MM.1S (cell line): ENCODE results near the gene SNTA1.
"Not testable (repeated sequence)": the region's sequence is repeated elsewhere in the genome, so short reads cannot be mapped to it uniquely, and the experiment has no call there.

Experiments used
- DNase-seq: peaks from one replicate; pipeline ENCODE4 v3.0.0-alpha.2; 2015
- H2AFZ ChIP-seq: fragments of 300-600 bp; sonication (generic); 2 replicates; pipeline ENCODE4 v1.6.0; 2016; ENCODE audit warnings: antibody characterized with exemption, low read length
- H3F3A ChIP-seq: fragments of 300-600 bp; sonication (generic); 2 replicates; pipeline ENCODE4 v1.6.1; 2016; ENCODE audit warnings: mild to moderate bottlenecking, antibody characterized with exemption, low read length, moderate library complexity, mixed read lengths; ENCODE audit not compliant: insufficient read depth
- H3K27ac ChIP-seq: fragments of 300-600 bp; sonication (generic); 2 replicates; pipeline ENCODE4 v1.5.1; 2016; ENCODE audit warnings: mild to moderate bottlenecking, low read length
- H3K27me3 ChIP-seq: fragments of 300-600 bp; sonication (generic); replicated peaks from 2 replicates; pipeline ENCODE4 v1.6.0; 2016; ENCODE audit warnings: low read length; ENCODE audit not compliant: insufficient read depth
- H3K36me3 ChIP-seq: fragments of 300-600 bp; sonication (generic); replicated peaks from 2 replicates; pipeline ENCODE4 v1.6.1; 2016; ENCODE audit warnings: mild to moderate bottlenecking, low read length, mixed read lengths; ENCODE audit not compliant: insufficient read depth
- H3K4me1 ChIP-seq: fragments of 300-600 bp; sonication (generic); 2 replicates; pipeline ENCODE4 v1.6.1; 2016; ENCODE audit warnings: low read length, mixed read lengths
- H3K4me2 ChIP-seq: fragments of 300-600 bp; sonication (generic); 2 replicates; pipeline ENCODE4 v1.6.0; 2016; ENCODE audit warnings: low read depth, low read length
- H3K4me3 ChIP-seq: fragments of 300-600 bp; sonication (generic); 2 replicates; pipeline ENCODE4 v1.5.1; 2016; ENCODE audit warnings: low read length, mixed read lengths
- H3K79me2 ChIP-seq: fragments of 300-600 bp; sonication (generic); 2 replicates; pipeline ENCODE4 v1.6.1; 2016; ENCODE audit warnings: mixed run types, low read length, mixed read lengths
- H3K9ac ChIP-seq: fragments of 300-600 bp; sonication (generic); 2 replicates; pipeline ENCODE4 v1.6.1; 2016; ENCODE audit warnings: low read length, mixed read lengths
- H3K9me2 ChIP-seq: fragments of 300-600 bp; sonication (generic); replicated peaks from 2 replicates; pipeline ENCODE4 v1.6.1; 2016; ENCODE audit warnings: mild to moderate bottlenecking, low read length, mixed read lengths; ENCODE audit not compliant: insufficient read depth
- H3K9me3 ChIP-seq: fragments of 300-600 bp; sonication (generic); replicated peaks from 2 replicates; pipeline ENCODE4 v1.6.1; 2016; ENCODE audit warnings: mild to moderate bottlenecking, low read length, mixed read lengths; ENCODE audit not compliant: insufficient read depth
- H4K20me1 ChIP-seq: fragments of 300-600 bp; sonication (generic); 2 replicates; pipeline ENCODE4 v1.6.1; 2016; ENCODE audit warnings: mild to moderate bottlenecking, low read length, moderate library complexity, mixed read lengths; ENCODE audit not compliant: insufficient read depth
- EZH2 ChIP-seq: fragments of 300-600 bp; sonication (generic); optimal IDR thresholded peaks from 2 replicates; pipeline ENCODE3; 2017; ENCODE audit warnings: low read depth, mild to moderate bottlenecking, antibody characterized with exemption, low read length, mixed read lengths
- EZH2phosphoT487 ChIP-seq: fragments of 300-600 bp; sonication (generic); IDR thresholded peaks from 2 replicates; pipeline ENCODE4 v1.6.1; 2018; ENCODE audit warnings: antibody characterized with exemption, low read length
- TF ChIP-seq, protein P1 (sequence below): fragments of 300-600 bp; sonication (generic); IDR thresholded peaks from 2 replicates; pipeline ENCODE4 v1.5.1; 2016; ENCODE audit warnings: antibody characterized with exemption, low read length, mixed read lengths

SNTA1 gene

DNA sequence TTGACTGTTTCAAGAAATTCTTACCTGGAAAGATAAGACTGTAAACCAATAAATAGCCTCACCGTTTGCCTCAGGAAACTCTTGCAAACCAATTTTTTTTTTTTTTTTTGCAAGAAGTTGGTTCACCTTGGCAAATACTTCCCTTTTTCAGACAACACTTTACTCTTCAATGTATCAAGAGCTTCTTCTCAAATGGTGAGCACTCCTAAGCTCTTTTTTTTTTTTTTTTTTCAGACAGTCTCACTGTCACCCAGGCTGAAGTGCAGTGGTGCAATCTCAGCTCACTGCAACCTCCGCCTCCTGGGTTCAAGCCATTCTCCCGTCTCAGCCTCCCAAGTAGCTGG is 22.7 kb upstream of the SNTA1 start:
- H3K27me3 ChIP-seq: no peaks in the 10 kb centered on the region
- no peaks in the 10 kb centered on the region for H3K9me3 ChIP-seq
- no peaks in the 10 kb centered on the region for H3K4me1 ChIP-seq
- H4K20me1 ChIP-seq: no peaks in the 10 kb centered on the region
- TF ChIP-seq EZH2 (no peak), EZH2phosphoT487 (no peak)
- TF ChIP-seq, protein P1, sequence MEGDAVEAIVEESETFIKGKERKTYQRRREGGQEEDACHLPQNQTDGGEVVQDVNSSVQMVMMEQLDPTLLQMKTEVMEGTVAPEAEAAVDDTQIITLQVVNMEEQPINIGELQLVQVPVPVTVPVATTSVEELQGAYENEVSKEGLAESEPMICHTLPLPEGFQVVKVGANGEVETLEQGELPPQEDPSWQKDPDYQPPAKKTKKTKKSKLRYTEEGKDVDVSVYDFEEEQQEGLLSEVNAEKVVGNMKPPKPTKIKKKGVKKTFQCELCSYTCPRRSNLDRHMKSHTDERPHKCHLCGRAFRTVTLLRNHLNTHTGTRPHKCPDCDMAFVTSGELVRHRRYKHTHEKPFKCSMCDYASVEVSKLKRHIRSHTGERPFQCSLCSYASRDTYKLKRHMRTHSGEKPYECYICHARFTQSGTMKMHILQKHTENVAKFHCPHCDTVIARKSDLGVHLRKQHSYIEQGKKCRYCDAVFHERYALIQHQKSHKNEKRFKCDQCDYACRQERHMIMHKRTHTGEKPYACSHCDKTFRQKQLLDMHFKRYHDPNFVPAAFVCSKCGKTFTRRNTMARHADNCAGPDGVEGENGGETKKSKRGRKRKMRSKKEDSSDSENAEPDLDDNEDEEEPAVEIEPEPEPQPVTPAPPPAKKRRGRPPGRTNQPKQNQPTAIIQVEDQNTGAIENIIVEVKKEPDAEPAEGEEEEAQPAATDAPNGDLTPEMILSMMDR: no peak
- H3K9me2 ChIP-seq: no peaks in the 10 kb centered on the region
- no peaks in the 10 kb centered on the region for H3K36me3 ChIP-seq
- no peak overlapping the region for H2AFZ ChIP-seq
- H3K4me2 ChIP-seq: no peak overlapping the region
- H3F3A ChIP-seq: no peaks in the 10 kb centered on the region
- H3K79me2 ChIP-seq: no peaks in the 10 kb centered on the region
- H3K9ac ChIP-seq: no peak overlapping the region
- DNase-seq: no peak
- no peak overlapping the region for H3K4me3 ChIP-seq
- H3K27ac ChIP-seq: no peak overlapping the region

DNA sequence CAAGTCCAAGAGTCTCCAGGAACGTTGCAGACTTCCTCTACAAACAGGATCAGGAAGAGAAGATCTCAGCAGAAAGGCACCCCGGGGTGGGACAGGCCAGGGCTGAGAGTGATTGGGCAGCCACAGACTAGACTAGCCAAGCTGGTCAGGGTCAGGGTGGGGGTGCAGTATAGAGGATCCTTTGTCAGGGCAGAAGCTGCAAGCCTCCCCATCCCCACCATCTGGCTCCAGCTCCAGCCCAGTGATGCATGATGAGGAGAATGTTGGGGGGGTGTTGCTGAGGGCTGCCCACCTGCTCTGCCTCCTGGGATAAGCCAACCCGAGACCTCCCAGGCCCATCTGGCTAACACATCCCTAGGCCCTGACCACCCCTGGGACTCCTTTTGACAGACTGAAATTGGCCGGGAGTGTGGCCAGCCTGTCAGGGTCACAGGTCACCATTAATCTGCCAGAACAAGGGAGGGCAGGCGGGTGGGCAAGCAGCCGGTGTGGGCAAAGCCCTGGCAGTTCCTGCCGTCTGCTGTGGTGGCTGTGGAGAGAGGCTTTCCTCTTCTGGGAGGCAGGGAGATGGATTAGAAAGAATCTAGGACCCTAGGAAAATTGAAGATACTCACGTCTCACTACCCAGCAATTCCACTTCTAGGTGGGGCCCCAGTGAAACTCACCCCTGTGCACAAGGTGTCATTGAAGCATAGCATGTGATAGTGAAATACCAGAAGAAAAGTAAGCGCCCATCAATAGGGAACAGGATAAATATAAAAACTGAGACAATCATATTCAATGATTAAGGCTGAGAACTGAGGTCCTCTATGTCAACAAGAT is 22.1 kb upstream of the SNTA1 start:
- Histone ChIP-seq H3K4me2 (no peak overlapping the region), H3F3A (no peaks in the 10 kb centered on the region), H2AFZ (no peak overlapping the region), H3K27ac (no peak overlapping the region), H3K4me1 (no peaks in the 10 kb centered on the region), H3K9me3 (no peaks in the 10 kb centered on the region), H3K9ac (no peak overlapping the region), H3K9me2 (no peaks in the 10 kb centered on the region), H3K4me3 (no peak overlapping the region), H3K36me3 (no peaks in the 10 kb centered on the region), H3K79me2 (no peaks in the 10 kb centered on the region), H3K27me3 (no peaks in the 10 kb centered on the region), H4K20me1 (no peaks in the 10 kb centered on the region)
- DNase-seq: no peak
- TF ChIP-seq, protein P1: no peak
- TF ChIP-seq EZH2phosphoT487: no peak
- TF ChIP-seq EZH2: no peak

DNA sequence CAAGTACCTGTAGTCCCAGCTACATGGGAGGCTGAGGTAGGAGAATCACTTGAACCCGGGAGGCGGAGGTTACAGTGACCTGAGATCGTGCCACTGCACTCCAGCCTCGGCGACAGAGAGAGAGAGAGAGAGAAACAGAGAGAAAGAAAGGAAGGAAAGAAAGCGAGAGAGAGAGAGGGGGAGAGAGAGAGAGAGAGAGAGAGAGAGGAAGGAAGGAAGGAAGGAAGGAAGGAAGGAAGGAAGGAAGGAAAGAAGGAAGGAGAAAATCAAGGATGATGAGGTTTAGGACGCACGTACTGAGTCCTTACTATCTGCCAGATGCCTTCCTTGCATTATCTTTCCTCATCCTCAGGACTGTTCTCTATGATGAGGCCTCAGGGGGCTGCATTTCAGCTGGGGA is 21.2 kb upstream of the SNTA1 start:
- not testable (repeated sequence) for H3F3A ChIP-seq, H3K4me2 ChIP-seq, H4K20me1 ChIP-seq, H3K9me2 ChIP-seq, H3K4me1 ChIP-seq, H3K27ac ChIP-seq, H3K4me3 ChIP-seq, H3K9me3 ChIP-seq, H3K9ac ChIP-seq, H2AFZ ChIP-seq, H3K27me3 ChIP-seq, H3K79me2 ChIP-seq, DNase-seq, H3K36me3 ChIP-seq

DNA sequence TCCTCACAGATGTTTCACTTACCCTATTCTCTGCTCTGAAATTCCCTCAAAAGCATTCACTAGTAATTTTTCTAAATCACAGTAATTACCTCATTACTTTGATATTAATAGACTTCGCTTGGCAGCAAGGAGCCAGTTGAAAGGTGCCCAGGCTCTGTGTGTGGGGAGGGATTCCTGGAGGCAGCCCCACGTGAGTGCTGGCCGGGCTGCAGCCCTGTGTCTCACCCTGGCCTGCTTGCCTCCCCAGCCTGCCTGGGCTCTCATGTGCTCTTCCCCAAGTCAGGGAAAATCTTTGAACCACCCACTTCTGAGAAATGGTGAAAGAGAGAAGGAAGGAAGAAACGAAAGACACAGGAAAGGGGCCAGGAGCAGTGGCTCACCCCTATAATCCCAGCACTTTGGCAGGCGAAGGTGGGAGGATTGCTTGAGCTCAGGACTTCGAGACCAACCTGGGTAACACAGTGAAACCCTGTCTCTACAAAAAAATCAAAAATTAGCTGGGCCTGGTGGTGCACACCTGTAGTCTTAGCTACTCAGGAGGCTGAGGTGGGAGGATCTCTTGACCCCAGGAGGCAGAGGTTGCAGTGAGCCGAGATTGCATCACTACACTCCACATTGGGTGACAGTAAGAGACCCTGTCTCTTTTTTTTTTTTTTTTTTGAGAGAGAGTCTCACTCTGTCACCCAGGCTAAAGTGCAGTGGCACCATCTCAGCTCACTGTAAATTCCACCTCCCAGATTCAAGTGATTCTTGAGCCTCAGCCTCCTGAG is 20.0 kb upstream of the SNTA1 start:
- Histone ChIP-seq H4K20me1 (no peaks in the 10 kb centered on the region), H2AFZ (no peak overlapping the region), H3K9ac (no peak overlapping the region), H3K9me3 (no peaks in the 10 kb centered on the region), H3K4me1 (no peaks in the 10 kb centered on the region), H3F3A (no peaks in the 10 kb centered on the region), H3K4me2 (no peak overlapping the region), H3K27ac (no peak overlapping the region), H3K79me2 (no peaks in the 10 kb centered on the region), H3K27me3 (no peaks in the 10 kb centered on the region), H3K4me3 (no peak overlapping the region), H3K36me3 (no peaks in the 10 kb centered on the region), H3K9me2 (no peaks in the 10 kb centered on the region)
- TF ChIP-seq EZH2 (no peak), EZH2phosphoT487 (no peak)
- TF ChIP-seq, protein P1: no peak
- no peak for DNase-seq
